ENCODE data around the gene MXD1.

MXD1 gene

GRCh38 chr2:69943000-69943842 is 28.3 kb downstream of the MXD1 start:
- DNase-seq (ENCODE audit: low read depth), result no peak
- no peak for TF ChIP-seq CTCF (conservative IDR thresholded peaks at IDR 0.05; ENCODE audit: low read length)
- no peak overlapping the region for H3K4me3 ChIP-seq (ENCODE audit: low read length)

GRCh38 chr2:69943843-69944525 is 29.1 kb downstream of the MXD1 start:
- H3K4me3 ChIP-seq (ENCODE audit: low read length), result no peak overlapping the region
- DNase-seq (ENCODE audit: low read depth), result no peak
- no peak for TF ChIP-seq CTCF (conservative IDR thresholded peaks at IDR 0.05; ENCODE audit: low read length)

- no peak for DNase-seq (ENCODE audit: low read depth)
- no peak for TF ChIP-seq CTCF (conservative IDR thresholded peaks at IDR 0.05; ENCODE audit: low read length)
- no peak overlapping the region for H3K4me3 ChIP-seq (ENCODE audit: low read length)
Observed at GRCh38 chr2:69944756-69945155, 29.8 kb downstream of the MXD1 start.

- DNase-seq (ENCODE audit: low read depth), result no peak
- H3K4me3 ChIP-seq (ENCODE audit: low read length), result no peak overlapping the region
- no peak for TF ChIP-seq CTCF (conservative IDR thresholded peaks at IDR 0.05; ENCODE audit: low read length)
Observed at GRCh38 chr2:69945441-69945840, 30.5 kb downstream of the MXD1 start.

DNA sequence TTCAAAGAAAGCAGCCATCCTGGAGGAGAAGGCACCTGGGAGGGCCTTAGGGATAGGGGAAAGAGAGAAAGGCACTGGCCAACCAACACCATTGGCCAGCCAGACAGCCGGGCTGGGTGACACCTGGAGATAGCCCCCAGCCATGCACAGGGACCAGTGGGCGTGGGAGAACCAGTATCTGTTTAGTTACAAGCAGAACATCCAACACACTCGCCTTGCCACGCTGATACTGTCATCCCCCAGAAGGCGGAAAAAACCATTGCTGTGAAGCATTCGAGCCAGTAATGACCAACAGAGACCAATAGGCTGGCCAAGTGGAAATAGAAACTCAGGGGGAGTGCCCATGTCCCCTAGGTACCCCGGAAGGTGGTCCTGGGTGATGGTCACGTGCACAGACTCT is 31.0 kb downstream of the MXD1 start:
- no peak for DNase-seq (ENCODE audit: low read depth)
- no peak overlapping the region for H3K4me3 ChIP-seq (ENCODE audit: low read length)
- TF ChIP-seq CTCF (conservative IDR thresholded peaks at IDR 0.05; ENCODE audit: low read length), result no peak

DNA sequence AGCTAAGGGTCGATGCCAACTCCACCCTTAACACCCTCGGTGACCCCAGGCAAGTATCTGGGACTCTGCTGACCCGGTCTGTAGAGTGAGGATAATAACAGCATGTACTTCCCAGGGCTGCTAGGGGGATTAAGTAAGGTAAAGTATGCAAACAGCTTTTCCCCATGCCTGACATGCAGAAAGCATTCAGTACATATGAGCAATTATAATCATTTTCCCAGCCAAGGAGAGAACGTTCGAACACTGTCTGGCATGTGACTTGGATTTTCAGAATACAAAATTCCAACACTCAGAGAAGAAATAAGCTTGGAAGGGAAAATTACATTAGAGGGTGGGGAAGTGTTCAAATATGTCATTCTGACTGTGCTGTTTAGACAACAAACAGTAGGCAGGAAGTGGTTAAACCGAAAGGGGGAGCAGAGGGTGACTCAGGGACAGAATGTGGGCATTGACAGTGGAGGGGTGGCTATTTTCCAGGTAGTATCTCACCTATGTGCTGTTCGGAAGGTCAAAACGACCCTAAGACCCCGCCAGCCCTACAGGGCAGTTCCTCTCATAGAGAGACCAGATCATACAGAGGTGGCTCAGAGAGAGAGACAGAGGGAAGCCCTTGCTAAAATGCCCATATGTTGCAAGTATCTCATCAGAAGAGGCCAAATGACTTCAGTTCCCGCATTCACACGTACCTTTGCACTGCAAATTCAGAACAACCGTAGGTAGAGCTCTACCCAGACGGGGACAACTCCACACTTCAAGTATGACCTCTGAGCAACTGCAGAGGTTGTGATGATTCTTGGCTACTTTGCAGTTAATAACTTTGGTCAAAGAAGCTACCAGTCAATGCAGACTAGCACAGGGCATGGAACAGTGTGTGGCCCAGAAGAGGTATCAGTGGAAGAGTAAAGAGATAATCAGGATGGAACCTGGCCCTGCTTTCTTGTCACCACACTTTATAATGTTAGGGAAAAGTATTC is 31.7 kb downstream of the MXD1 start:
- peak; percentile 51 for DNase-seq (ENCODE audit: low read depth)

More for the DNA sequence above, 31.7 kb downstream of the MXD1 start:
- H3K4me3 ChIP-seq (ENCODE audit: low read length), result no peak overlapping the region
- no peak for TF ChIP-seq CTCF (conservative IDR thresholded peaks at IDR 0.05; ENCODE audit: low read length)

Data from AG10803 (cell line).